Esophagus muscularis mucosa (tissue), 4 donors: ENCODE results near the gene ADAT3. TPM values are rescaled to one million over a fixed set of nuclear protein-coding genes. Genes with fewer than 3 reads are reported as not detected.

Experiments
- DNase-seq: peaks from one replicate; pipeline ENCODE4 v3.0.0-alpha.2; 2017; ENCODE audit errors: extremely low spot score
- H3K27ac ChIP-seq, 4 donors: fragments of 200-600 bp; sonication (generic); replicated peaks in 1 of 4; 1 replicate in 3 of 4; 2 replicates in 1 of 4; pipeline ENCODE4 v1.5.1; 2016 to 2019; ENCODE audit warnings: mild to moderate bottlenecking in 1 of 4
- H3K27me3 ChIP-seq, 4 donors: fragments of 200-600 bp; sonication (generic); one replicate each; pipeline versions ENCODE4 v1.5.1 to v1.6.0; 2016 to 2019
- H3K36me3 ChIP-seq, 4 donors: fragments of 200-600 bp; sonication (generic); one replicate each; pipeline ENCODE4 v1.5.1; 2016 to 2019
- H3K4me1 ChIP-seq, 4 donors: fragments of 200-600 bp; sonication (generic); one replicate each; pipeline ENCODE4 v1.5.1; 2016 to 2019
- H3K4me3 ChIP-seq, 4 donors: fragments of 200-600 bp; sonication (generic); 1 replicate in 2 of 4; 2 replicates in 2 of 4; pipeline ENCODE4 v1.5.1; 2016 to 2019; ENCODE audit warnings: mild to moderate bottlenecking in 4 of 4, moderate library complexity in 1 of 4
- H3K9me3 ChIP-seq, 4 donors: fragments of 200-600 bp; sonication (generic); 1 replicate in 3 of 4; 2 replicates in 1 of 4; pipeline ENCODE4 v1.5.1; 2016 to 2019
- CTCF ChIP-seq, 3 experiments: fragments of 200-600 bp in 2 of 3; fragments of 450-650 bp in 1 of 3; sonication (generic) in 2 of 3; IDR thresholded peaks; one replicate each; pipeline ENCODE4 v1.5.1; 2017 to 2019; ENCODE audit warnings: antibody characterized with exemption in 3 of 3, mild to moderate bottlenecking in 2 of 3, moderate library complexity in 1 of 3
- EP300 ChIP-seq: sonication (generic); formaldehyde crosslinking; IDR thresholded peaks from one replicate; pipeline ENCODE4 v1.6.1; 2017; ENCODE audit warnings: antibody characterized with exemption
- POLR2A ChIP-seq: fragments of 450-650 bp; IDR thresholded peaks from one replicate; pipeline ENCODE4 v1.6.1; 2017; ENCODE audit warnings: antibody characterized with exemption, moderate library complexity, mild to moderate bottlenecking, low read depth
- POLR2AphosphoS5 ChIP-seq, 2 donors: sonication (generic); formaldehyde crosslinking; IDR thresholded peaks; one replicate each; pipeline ENCODE4 v1.6.1; 2017; ENCODE audit warnings: antibody characterized with exemption in 2 of 2
- WGBS: methylation state at CpG from one replicate; pipeline ENCODE4 v1.1.5; 2018; 5-methylcytosine and 5-hydroxymethylcytosine counted together
- intact Hi-C: fragments of 100-400 bp; cut with DNase I; formaldehyde crosslinking; loops from one replicate; pipeline ENCODE4 v1.15.1; 2023
- total RNA-seq, 4 donors: library from RNA; depleted of rRNA; stranded (reverse); fragments of >200 nt; gene quantifications; one replicate each; pipeline versions ENCODE4 v1.1.0 to v1.2.1, GENCODE V29; 2016

ADAT3 gene
- total RNA-seq, 4 donors from 2014 or later: 3.8 to 5.6 (median 4.4) TPM

GRCh38 chr19:1889907-1890306 is 15.3 kb upstream of the ADAT3 start:
- H3K9me3 ChIP-seq: no peaks in the 10 kb centered on the region
- DNase-seq: no peak
- no peaks in the 10 kb centered on the region for H3K27me3 ChIP-seq
- no peak overlapping the region for H3K27ac ChIP-seq
- no peak for TF ChIP-seq POLR2AphosphoS5 (IDR thresholded peaks at IDR 0.05)
- no peak for TF ChIP-seq CTCF (IDR thresholded peaks at IDR 0.05)
- TF ChIP-seq POLR2A: no peak
- TF ChIP-seq EP300: no peak
- WGBS: 96% methylated on average over 1 of the region's 1 CpG
- peaks cover 0 to 6% (median 3%) of the 10 kb centered on the region in 4 donors for H3K4me1 ChIP-seq
- no peaks in the 10 kb centered on the region for H3K36me3 ChIP-seq
- no peak overlapping the region for H3K4me3 ChIP-seq
- intact Hi-C loops: no loop called here

- TF ChIP-seq POLR2A (no peak), POLR2AphosphoS5 (IDR thresholded peaks at IDR 0.05) (no peak), CTCF (IDR thresholded peaks at IDR 0.05) (no peak), EP300 (no peak)
- Histone ChIP-seq H3K27ac (no peak overlapping the region), H3K4me1 (peaks cover 9 to 31% (median 14%) of the 10 kb centered on the region in 4 donors), H3K27me3 (no peaks in the 10 kb centered on the region), H3K36me3 (no peaks in the 10 kb centered on the region), H3K4me3 (no peak overlapping the region), H3K9me3 (no peaks in the 10 kb centered on the region)
- WGBS: 84% methylated on average over 17 of the region's 17 CpGs
- DNase-seq: no peak
- intact Hi-C loops: no loop called here
Measured at GRCh38 chr19:1893791-1894190, 11.4 kb upstream of the ADAT3 start.

GRCh38 chr19:1896508-1896907 is 8.7 kb upstream of the ADAT3 start:
- WGBS: 90% methylated on average over 13 of the region's 13 CpGs
- DNase-seq: no peak
- H3K27ac ChIP-seq: no peak overlapping the region
- intact Hi-C loops: no loop called here
- no peaks in the 10 kb centered on the region for H3K27me3 ChIP-seq
- TF ChIP-seq EP300: no peak
- no peak for TF ChIP-seq POLR2AphosphoS5 (IDR thresholded peaks at IDR 0.05)
- TF ChIP-seq CTCF (IDR thresholded peaks at IDR 0.05): no peak
- TF ChIP-seq POLR2A: no peak
- no peak overlapping the region for H3K4me3 ChIP-seq
- peaks cover 9 to 31% (median 14%) of the 10 kb centered on the region in 4 donors for H3K4me1 ChIP-seq
- no peaks in the 10 kb centered on the region for H3K36me3 ChIP-seq
- H3K9me3 ChIP-seq: no peaks in the 10 kb centered on the region

- peaks cover 13 to 43% (median 29%) of the 10 kb centered on the region in 4 donors for H3K4me1 ChIP-seq
- H3K4me3 ChIP-seq: no peak overlapping the region
- no peaks in the 10 kb centered on the region for H3K27me3 ChIP-seq
- DNase-seq: no peak
- TF ChIP-seq CTCF (IDR thresholded peaks at IDR 0.05): no peak
- no peak for TF ChIP-seq POLR2A
- TF ChIP-seq POLR2AphosphoS5 (IDR thresholded peaks at IDR 0.05): peak in 1 of 2 donors; percentile 12
- TF ChIP-seq EP300: no peak
- 69% methylated on average over 16 of the region's 16 CpGs for WGBS
- peak overlapping the region in 3 of 4 donors; percentile 31 to 48 (median 47) for H3K27ac ChIP-seq
- H3K36me3 ChIP-seq: no peaks in the 10 kb centered on the region
- no peaks in the 10 kb centered on the region for H3K9me3 ChIP-seq
- intact Hi-C loops: no loop called here
Measured at GRCh38 chr19:1901940-1902404, 3.2 kb upstream of the ADAT3 start.

GRCh38 chr19:1902923-1903322 is 2.3 kb upstream of the ADAT3 start:
- intact Hi-C loops: no loop called here
- Histone ChIP-seq H3K36me3 (peaks cover 0 to 1% (median 0%) of the 10 kb centered on the region in 4 donors), H3K27ac (peak overlapping the region in 2 of 4 donors; percentile 18 to 44), H3K27me3 (no peaks in the 10 kb centered on the region), H3K4me3 (no peak overlapping the region), H3K4me1 (peaks cover 10 to 43% (median 29%) of the 10 kb centered on the region in 4 donors), H3K9me3 (no peaks in the 10 kb centered on the region)
- 70% methylated on average over 6 of the region's 6 CpGs for WGBS
- TF ChIP-seq EP300: no peak
- no peak for TF ChIP-seq CTCF (IDR thresholded peaks at IDR 0.05)
- TF ChIP-seq POLR2AphosphoS5 (IDR thresholded peaks at IDR 0.05): no peak
- no peak for TF ChIP-seq POLR2A
- no peak for DNase-seq
